Measurements from ENCODE around the gene MYO7B.

The MYO7B gene

DNA sequence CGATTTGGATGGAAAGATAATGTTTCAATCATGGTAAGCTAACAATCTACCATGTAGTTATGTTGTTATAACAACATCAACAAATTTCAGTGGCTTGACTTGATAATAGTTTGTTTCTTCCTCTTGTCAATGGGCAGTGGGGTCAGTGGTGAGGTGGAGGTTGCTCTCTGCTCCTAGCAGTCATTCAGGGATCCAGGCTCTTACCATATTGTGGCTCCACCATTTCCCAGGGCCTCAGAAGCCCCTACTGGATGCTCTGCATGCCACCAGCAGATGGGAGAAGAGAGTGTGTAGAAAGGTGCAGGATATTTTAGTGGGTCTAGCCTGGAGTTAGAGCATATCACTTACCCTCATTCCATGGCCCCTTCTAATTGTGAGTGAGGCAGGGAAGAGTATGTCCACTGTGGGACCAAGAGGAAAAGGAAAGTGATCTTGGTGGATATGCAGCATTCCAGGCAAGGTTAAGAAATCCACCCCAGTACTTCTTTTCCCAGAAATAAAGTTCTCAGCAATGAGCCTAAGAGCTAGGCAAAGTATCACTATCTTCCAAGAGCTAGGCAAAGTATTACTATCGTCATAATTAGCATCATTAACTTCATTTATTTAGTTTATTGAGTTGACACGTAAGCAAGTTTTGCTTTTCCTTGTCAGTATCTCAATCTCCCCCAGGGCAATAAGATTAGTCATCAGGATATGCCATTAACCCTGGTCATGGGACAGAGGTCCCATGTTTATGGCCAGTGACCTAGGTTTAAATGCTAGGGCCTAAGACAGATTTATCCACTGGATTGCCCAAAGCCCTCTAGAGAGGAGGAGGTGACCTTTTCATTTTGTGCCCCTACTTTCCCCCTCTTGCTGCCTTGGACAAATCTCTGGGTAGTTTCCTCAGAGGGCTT is 5.0 kb upstream of the MYO7B start:
- Histone ChIP-seq H3K9ac (ENCODE audit: low read depth, low read length) (no peak overlapping the region), H3K4me1 (ENCODE audit: insufficient read depth, low read length) (peaks cover 18% of the 10 kb centered on the region), H4K20me1 (ENCODE audit: insufficient read depth, low read length) (peaks cover under 1% of the 10 kb centered on the region; the same call in 1 of the 2 replicates), H3K27me3 (ENCODE audit: insufficient read depth, low read length, poor library complexity) (no peaks in the 10 kb centered on the region), H3K4me3 (ENCODE audit: low read depth in 1 of 2, low read length in 2 of 2) (no peak overlapping the region), H3K9me3 (ENCODE audit: insufficient read depth, low read length, severe bottlenecking) (no peaks in the 10 kb centered on the region), H3K36me3 (ENCODE audit: insufficient read depth, low read length) (peaks cover 4% of the 10 kb centered on the region; the same call in 1 of the 2 replicates), H2AFZ (ENCODE audit: low read depth, low read length) (no peak overlapping the region), H3K4me2 (ENCODE audit: insufficient read depth, low read length) (no peak overlapping the region), H3K27ac (ENCODE audit: low read length) (no peak overlapping the region), H3K79me2 (ENCODE audit: insufficient read depth, low read length) (peaks cover 10% of the 10 kb centered on the region)
- DNase-seq = no peak
- TF ChIP-seq, protein P1, sequence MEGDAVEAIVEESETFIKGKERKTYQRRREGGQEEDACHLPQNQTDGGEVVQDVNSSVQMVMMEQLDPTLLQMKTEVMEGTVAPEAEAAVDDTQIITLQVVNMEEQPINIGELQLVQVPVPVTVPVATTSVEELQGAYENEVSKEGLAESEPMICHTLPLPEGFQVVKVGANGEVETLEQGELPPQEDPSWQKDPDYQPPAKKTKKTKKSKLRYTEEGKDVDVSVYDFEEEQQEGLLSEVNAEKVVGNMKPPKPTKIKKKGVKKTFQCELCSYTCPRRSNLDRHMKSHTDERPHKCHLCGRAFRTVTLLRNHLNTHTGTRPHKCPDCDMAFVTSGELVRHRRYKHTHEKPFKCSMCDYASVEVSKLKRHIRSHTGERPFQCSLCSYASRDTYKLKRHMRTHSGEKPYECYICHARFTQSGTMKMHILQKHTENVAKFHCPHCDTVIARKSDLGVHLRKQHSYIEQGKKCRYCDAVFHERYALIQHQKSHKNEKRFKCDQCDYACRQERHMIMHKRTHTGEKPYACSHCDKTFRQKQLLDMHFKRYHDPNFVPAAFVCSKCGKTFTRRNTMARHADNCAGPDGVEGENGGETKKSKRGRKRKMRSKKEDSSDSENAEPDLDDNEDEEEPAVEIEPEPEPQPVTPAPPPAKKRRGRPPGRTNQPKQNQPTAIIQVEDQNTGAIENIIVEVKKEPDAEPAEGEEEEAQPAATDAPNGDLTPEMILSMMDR (IDR thresholded peaks at IDR 0.05; ENCODE audit: borderline replicate concordance, extremely low read depth, low read length, poor library complexity, severe bottlenecking) = no peak
- no peak for TF ChIP-seq EZH2 (IDR thresholded peaks at IDR 0.05; ENCODE audit: borderline replicate concordance, low read depth, low read length, severe bottlenecking)
- ATAC-seq (ENCODE audit: insufficient read depth, low read depth) = no peak

DNA sequence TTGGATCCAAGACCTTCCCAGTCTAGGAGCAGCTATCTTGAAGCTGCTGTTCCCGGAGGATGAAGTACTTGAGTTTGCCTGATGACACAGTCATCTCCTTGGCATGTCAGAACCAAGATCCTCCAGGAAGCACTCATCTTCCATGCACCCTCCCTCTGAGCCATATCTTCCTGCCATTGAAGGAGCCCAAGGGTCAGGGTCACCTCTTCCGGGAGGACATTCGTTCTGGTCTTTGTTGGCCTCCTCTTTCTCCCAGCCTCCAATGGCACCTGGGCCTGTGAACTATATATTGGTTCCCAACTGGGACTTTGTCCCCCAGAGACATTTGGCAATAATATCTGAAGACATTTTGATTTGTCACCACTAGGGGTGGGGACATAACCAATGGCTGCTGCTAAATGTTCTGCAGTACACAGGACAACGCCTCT is 4.2 kb upstream of the MYO7B start:
- DNase-seq (no peak), ATAC-seq (ENCODE audit: insufficient read depth, low read depth) (no peak)
- no peak for TF ChIP-seq EZH2 (IDR thresholded peaks at IDR 0.05; ENCODE audit: borderline replicate concordance, low read depth, low read length, severe bottlenecking)
- TF ChIP-seq, protein P1 (IDR thresholded peaks at IDR 0.05; ENCODE audit: borderline replicate concordance, extremely low read depth, low read length, poor library complexity, severe bottlenecking) = no peak
- Histone ChIP-seq H3K27ac (ENCODE audit: low read length) (no peak overlapping the region), H3K27me3 (ENCODE audit: insufficient read depth, low read length, poor library complexity) (no peaks in the 10 kb centered on the region), H3K4me2 (ENCODE audit: insufficient read depth, low read length) (no peak overlapping the region), H2AFZ (ENCODE audit: low read depth, low read length) (no peak overlapping the region), H4K20me1 (ENCODE audit: insufficient read depth, low read length) (no peaks in the 10 kb centered on the region), H3K79me2 (ENCODE audit: insufficient read depth, low read length) (peaks cover 3% of the 10 kb centered on the region), H3K4me1 (ENCODE audit: insufficient read depth, low read length) (peaks cover 17% of the 10 kb centered on the region), H3K4me3 (ENCODE audit: low read depth in 1 of 2, low read length in 2 of 2) (no peak overlapping the region), H3K9me3 (ENCODE audit: insufficient read depth, low read length, severe bottlenecking) (no peaks in the 10 kb centered on the region), H3K36me3 (ENCODE audit: insufficient read depth, low read length) (no peaks in the 10 kb centered on the region), H3K9ac (ENCODE audit: low read depth, low read length) (no peak overlapping the region)

DNA sequence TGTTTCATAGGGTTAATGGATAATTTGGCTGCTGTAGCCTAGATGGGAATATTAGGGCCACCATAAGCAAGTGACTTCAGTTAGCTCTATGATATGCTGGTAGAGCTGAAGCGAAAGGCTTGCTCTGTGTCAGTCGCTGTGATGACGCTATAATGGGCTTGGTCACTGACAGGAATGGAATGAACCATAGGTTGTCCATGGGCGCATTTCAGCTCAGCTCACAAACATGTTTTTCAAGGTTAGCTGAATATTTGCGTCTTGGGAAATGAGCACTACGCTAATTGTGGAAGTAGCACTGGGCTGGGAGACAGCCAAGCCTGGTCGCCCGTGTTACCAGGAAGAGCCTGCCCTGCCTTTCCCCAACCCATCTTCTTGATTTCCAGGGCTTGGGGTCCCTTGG is 3.2 kb upstream of the MYO7B start:
- Histone ChIP-seq H3K9ac (ENCODE audit: low read depth, low read length) (no peak overlapping the region), H3K9me3 (ENCODE audit: insufficient read depth, low read length, severe bottlenecking) (no peaks in the 10 kb centered on the region), H3K4me3 (ENCODE audit: low read depth in 1 of 2, low read length in 2 of 2) (no peak overlapping the region), H2AFZ (ENCODE audit: low read depth, low read length) (no peak overlapping the region), H3K36me3 (ENCODE audit: insufficient read depth, low read length) (no peaks in the 10 kb centered on the region), H3K27me3 (ENCODE audit: insufficient read depth, low read length, poor library complexity) (no peaks in the 10 kb centered on the region), H3K4me2 (ENCODE audit: insufficient read depth, low read length) (no peak overlapping the region), H3K27ac (ENCODE audit: low read length) (no peak overlapping the region), H3K4me1 (ENCODE audit: insufficient read depth, low read length) (peaks cover 11% of the 10 kb centered on the region), H3K79me2 (ENCODE audit: insufficient read depth, low read length) (no peaks in the 10 kb centered on the region), H4K20me1 (ENCODE audit: insufficient read depth, low read length) (no peaks in the 10 kb centered on the region)
- DNase-seq (no peak), ATAC-seq (ENCODE audit: insufficient read depth, low read depth) (no peak)
- TF ChIP-seq, protein P1 (IDR thresholded peaks at IDR 0.05; ENCODE audit: borderline replicate concordance, extremely low read depth, low read length, poor library complexity, severe bottlenecking) = no peak
- no peak for TF ChIP-seq EZH2 (IDR thresholded peaks at IDR 0.05; ENCODE audit: borderline replicate concordance, low read depth, low read length, severe bottlenecking)
